Kidney (tissue), 14 donors: Measurements from ENCODE around the gene SLIT1. TPM values are rescaled to one million over a fixed set of nuclear protein-coding genes. Genes with fewer than 3 reads are reported as not detected.

Experiments used
- DNase-seq, 5 donors: peaks; one replicate each; pipeline ENCODE4 v3.0.0-alpha.2; 2013 to 2020
- FAIRE-seq: peaks from 2 replicates; lab custom pipeline; 2012; peaks lifted over from hg19 to GRCh38; lab: Jason Lieb, UNC
- H3K27ac ChIP-seq, 2 donors: one replicate each; pipeline ENCODE4 v1.7.0; 2013; ENCODE audit warnings: low read depth in 2 of 2, low read length in 2 of 2, inconsistent platforms in 1 of 2
- H3K27me3 ChIP-seq: one replicate; pipeline ENCODE4 v1.7.1; 2013; ENCODE audit warnings: low read length, inconsistent platforms; ENCODE audit not compliant: control insufficient read depth, insufficient read depth
- H3K36me3 ChIP-seq, 3 donors: one replicate each; pipeline versions ENCODE4 v1.7.0 to v1.7.1; 2013; ENCODE audit warnings: low read length in 3 of 3, control low read depth in 1 of 3, inconsistent platforms in 1 of 3; ENCODE audit not compliant: insufficient read depth in 3 of 3, control insufficient read depth in 2 of 3
- H3K4me1 ChIP-seq, 3 donors: one replicate each; pipeline versions ENCODE4 v1.7.0 to v1.7.1; 2013; ENCODE audit warnings: low read length in 3 of 3, inconsistent platforms in 1 of 3, low read depth in 1 of 3; ENCODE audit not compliant: control insufficient read depth in 2 of 3, insufficient read depth in 2 of 3
- H3K4me3 ChIP-seq, 3 donors: one replicate each; pipeline versions ENCODE4 v1.7.0 to v1.8.1; 2013; ENCODE audit warnings: low read length in 3 of 3, control low read depth in 1 of 3, inconsistent platforms in 1 of 3
- H3K9ac ChIP-seq, 3 donors: one replicate each; pipeline versions ENCODE4 v1.7.0 to v1.7.1; 2013; ENCODE audit warnings: low read length in 3 of 3, control low read depth in 1 of 3, inconsistent platforms in 1 of 3
- H3K9me3 ChIP-seq, 3 donors: one replicate each; pipeline versions ENCODE4 v1.7.0 to v1.7.1; 2013; ENCODE audit warnings: low read length in 3 of 3, control low read depth in 1 of 3, inconsistent platforms in 1 of 3; ENCODE audit not compliant: control insufficient read depth in 2 of 3, insufficient read depth in 1 of 3
- CTCF ChIP-seq: IDR thresholded peaks from 3 replicates; pipeline ENCODE4 v1.5.1; 2012; ENCODE audit warnings: mild to moderate bottlenecking, moderate library complexity, borderline replicate concordance; ENCODE audit not compliant: insufficient read depth; ENCODE audit errors: extremely low read depth
- intact Hi-C: fragments of 100-400 bp; cut with DNase I; formaldehyde crosslinking; loops from one replicate; pipeline ENCODE4 v1.11.1; 2022
- polyA plus RNA-seq: library from polyadenylated mRNA; stranded (reverse); fragments of 350-450 nt; fragmentation: Illumina TruSeq; extraction: RNeasy Lipid Tissue Mini Kit (QIAGEN cat#74804); gene quantifications from one replicate; pipeline ENCODE4 v1.2.3, GENCODE V29; 2014; ENCODE audit warnings: low read depth, low replicate concordance; ENCODE audit not compliant: insufficient read depth
- total RNA-seq: library from RNA; stranded (reverse); fragmentation: NEBNext Ultra II Directional; extraction: Animal tissue kit (Norgen Biotek cat#: 25700); gene quantifications from one replicate; pipeline ENCODE4 v1.2.1, GENCODE V29; 2021
- donor health status: control.
- donor health status: control.
- donor health status: control.
- donor health status: control.
- donor health status: control.
- donor health status: DM: yes; HTN: yes; CAD: no.
- donor health status: Normal renal cell carcinoma (clear cell type).

The SLIT1 gene
- total and polyA plus RNA-seq, 2 donors from 2014 or later, result 0.06 to 0.35 TPM

GRCh38 chr10:97134983-97135382 is 50.8 kb downstream of the SLIT1 start:
- no peak for FAIRE-seq
- Histone ChIP-seq H3K36me3 (no peaks in the 10 kb centered on the region), H3K27ac (no peak overlapping the region), H3K27me3 (no peaks in the 10 kb centered on the region), H3K4me1 (no peaks in the 10 kb centered on the region), H3K9me3 (no peaks in the 10 kb centered on the region), H3K4me3 (no peak overlapping the region), H3K9ac (no peak overlapping the region)
- intact Hi-C loops, result no loop called here
- TF ChIP-seq CTCF, result no peak
- DNase-seq, result peak in 1 of 5 donors; percentile 39

- no peaks in the 10 kb centered on the region for H3K4me1 ChIP-seq
- no peaks in the 10 kb centered on the region for H3K9me3 ChIP-seq
- no peak for TF ChIP-seq CTCF
- no peaks in the 10 kb centered on the region for H3K27me3 ChIP-seq
- FAIRE-seq, result no peak
- H3K9ac ChIP-seq, result no peak overlapping the region
- H3K4me3 ChIP-seq, result no peak overlapping the region
- DNase-seq, result peak in 1 of 5 donors; percentile 44
- no peaks in the 10 kb centered on the region for H3K36me3 ChIP-seq
- no peak overlapping the region for H3K27ac ChIP-seq
- intact Hi-C loops, result no loop called here
These were observed 51.6 kb downstream of the SLIT1 start for GRCh38 chr10:97134110-97134509.

DNA sequence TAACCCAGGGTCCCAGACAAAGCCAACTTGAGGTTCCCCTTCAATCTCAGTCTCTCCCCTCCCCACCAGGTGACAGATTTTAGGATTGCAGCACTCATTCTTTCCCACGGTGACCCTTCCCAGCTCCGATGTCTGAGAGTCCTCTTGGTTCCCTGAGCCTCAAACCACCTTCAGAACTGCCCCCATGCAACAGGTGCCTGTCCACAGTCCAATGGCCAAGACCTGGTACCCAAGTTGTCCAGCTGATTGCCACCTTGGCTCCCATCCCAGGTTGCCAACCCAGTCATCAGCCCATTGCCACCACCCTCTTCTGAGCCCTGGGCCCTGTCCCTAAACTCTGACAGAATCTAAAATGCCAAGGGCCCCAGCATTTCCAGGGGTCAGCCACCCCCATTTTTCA is 53.5 kb downstream of the SLIT1 start:
- no peak for TF ChIP-seq CTCF
- Histone ChIP-seq H3K9ac (no peak overlapping the region), H3K4me3 (no peak overlapping the region), H3K4me1 (no peaks in the 10 kb centered on the region), H3K27ac (no peak overlapping the region), H3K36me3 (no peaks in the 10 kb centered on the region), H3K9me3 (no peaks in the 10 kb centered on the region), H3K27me3 (no peaks in the 10 kb centered on the region)
- intact Hi-C loops, result no loop called here
- no peak for FAIRE-seq
- DNase-seq, result peak in 1 of 5 donors; percentile 41

DNA sequence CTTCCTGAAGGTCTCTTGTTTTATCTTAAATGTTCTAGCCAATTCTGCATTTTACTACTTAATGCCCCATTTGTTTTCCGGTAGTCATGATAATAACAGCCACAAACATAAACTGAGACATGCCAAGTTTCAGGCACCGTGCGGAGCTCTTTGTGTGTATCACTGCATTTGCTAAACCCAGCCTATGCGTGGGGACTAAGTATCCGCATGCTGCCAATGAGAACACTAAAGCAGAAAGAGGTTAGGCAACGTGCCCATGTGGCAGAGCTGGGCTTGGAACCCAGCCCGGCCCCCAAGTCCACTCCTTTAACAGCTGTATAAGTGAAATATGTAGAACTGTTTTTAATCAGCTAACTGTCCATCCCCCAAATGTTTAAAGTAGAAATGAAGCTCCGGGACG is 54.1 kb downstream of the SLIT1 start:
- no peak overlapping the region for H3K9ac ChIP-seq
- H3K4me3 ChIP-seq, result no peak overlapping the region
- TF ChIP-seq CTCF, result no peak
- no peaks in the 10 kb centered on the region for H3K27me3 ChIP-seq
- FAIRE-seq, result no peak
- no peak overlapping the region for H3K27ac ChIP-seq
- intact Hi-C loops, result no loop called here
- H3K4me1 ChIP-seq, result no peaks in the 10 kb centered on the region
- H3K9me3 ChIP-seq, result no peaks in the 10 kb centered on the region
- DNase-seq, result peak in 1 of 5 donors; percentile 17
- no peaks in the 10 kb centered on the region for H3K36me3 ChIP-seq
